Natural killer cell (primary cell): ENCODE measurements around the gene IZUMO4. TPM values are rescaled to one million over a fixed set of nuclear protein-coding genes. Genes with fewer than 3 reads are reported as not detected.
"Not testable (repeated sequence)": the region's sequence is repeated elsewhere in the genome, so short reads cannot be mapped to it uniquely, and the experiment has no call there.

Source experiments
- ATAC-seq, 3 donors: fragments of 150-1000 bp in 2 of 3; fragments of 200-7000 bp in 1 of 3; cut with Tn5 transposase; 1 replicate in 1 of 3; 2 replicates in 2 of 3; pipeline ENCODE4 v1.10.0; 2021; ENCODE audit warnings: mild to moderate bottlenecking in 2 of 3, moderate library complexity in 2 of 3
- DNase-seq, 2 donors: peaks; one replicate each; pipeline versions ENCODE4 v3.0.0 to v3.0.0-alpha.2; 2013 to 2021; ENCODE audit warnings: mixed read lengths in 1 of 2
- H3K27ac ChIP-seq: one replicate; pipeline ENCODE4 v1.5.1; 2013; ENCODE audit warnings: mild to moderate bottlenecking, low read length
- H3K27me3 ChIP-seq: one replicate; pipeline ENCODE4 v1.6.1; 2013; ENCODE audit warnings: low read length; ENCODE audit not compliant: control insufficient read depth, insufficient read depth
- H3K36me3 ChIP-seq: one replicate; pipeline ENCODE4 v1.6.1; 2013; ENCODE audit warnings: low read length; ENCODE audit not compliant: control insufficient read depth, insufficient read depth
- H3K4me1 ChIP-seq: one replicate; pipeline ENCODE4 v1.6.1; 2013; ENCODE audit warnings: low read length; ENCODE audit not compliant: control insufficient read depth, insufficient read depth
- H3K4me3 ChIP-seq: one replicate; pipeline ENCODE4 v1.5.1; 2013; ENCODE audit warnings: low read length
- H3K9me3 ChIP-seq: one replicate; pipeline ENCODE4 v1.6.1; 2013; ENCODE audit warnings: low read length; ENCODE audit not compliant: control insufficient read depth, insufficient read depth
- H3K27ac Mint-ChIP-seq, 2 donors: one replicate each; pipeline ENCODE4 v1.8.0; 2022; ENCODE audit warnings: mild to moderate bottlenecking in 2 of 2, mixed read lengths in 2 of 2, moderate library complexity in 1 of 2
- H3K27me3 Mint-ChIP-seq, 2 donors: one replicate each; pipeline ENCODE4 v1.8.0; 2022; ENCODE audit warnings: low read depth in 2 of 2, mixed read lengths in 2 of 2
- H3K36me3 Mint-ChIP-seq: one replicate; pipeline ENCODE4 v1.8.0; 2022; ENCODE audit warnings: mixed read lengths
- H3K4me1 Mint-ChIP-seq, 2 donors: one replicate each; pipeline ENCODE4 v1.8.0; 2022; ENCODE audit warnings: mixed read lengths in 2 of 2
- H3K4me3 Mint-ChIP-seq: one replicate; pipeline ENCODE4 v1.8.0; 2022; ENCODE audit warnings: mild to moderate bottlenecking, moderate library complexity, mixed read lengths
- H3K9me3 Mint-ChIP-seq, 2 donors: one replicate each; pipeline ENCODE4 v1.8.0; 2022; ENCODE audit warnings: mixed read lengths in 2 of 2
- WGBS: methylation state at CpG from one replicate; pipeline ENCODE4 v1.1.7; 2013; ENCODE audit warnings: missing lambda C conversion rate; ENCODE audit not compliant: insufficient coverage; 5-methylcytosine and 5-hydroxymethylcytosine counted together
- intact Hi-C: fragments of 100-400 bp; cut with micrococcal nuclease; formaldehyde crosslinking; loops from one replicate; pipeline ENCODE4 v1.14.2; 2022
- total RNA-seq, 4 donors: library from RNA; stranded (reverse); fragments of 120-200 nt in 1 of 4; gene quantifications; one replicate each; pipeline versions ENCODE4 v1.2.3 to v1.2.4, GENCODE V29; 2013 to 2022
- TF ChIP-seq, protein P1 (sequence below): fragments of 200-600 bp; IDR thresholded peaks from one replicate; pipeline ENCODE4 v1.8.0; 2022; ENCODE audit warnings: antibody characterized with exemption

Gene IZUMO4
- total RNA-seq, 3 donors from 2014 or later (not counting 1 experiment from before 2014, with no cell fraction given) = 3.3 to 7.6 (median 7.1) TPM

DNA sequence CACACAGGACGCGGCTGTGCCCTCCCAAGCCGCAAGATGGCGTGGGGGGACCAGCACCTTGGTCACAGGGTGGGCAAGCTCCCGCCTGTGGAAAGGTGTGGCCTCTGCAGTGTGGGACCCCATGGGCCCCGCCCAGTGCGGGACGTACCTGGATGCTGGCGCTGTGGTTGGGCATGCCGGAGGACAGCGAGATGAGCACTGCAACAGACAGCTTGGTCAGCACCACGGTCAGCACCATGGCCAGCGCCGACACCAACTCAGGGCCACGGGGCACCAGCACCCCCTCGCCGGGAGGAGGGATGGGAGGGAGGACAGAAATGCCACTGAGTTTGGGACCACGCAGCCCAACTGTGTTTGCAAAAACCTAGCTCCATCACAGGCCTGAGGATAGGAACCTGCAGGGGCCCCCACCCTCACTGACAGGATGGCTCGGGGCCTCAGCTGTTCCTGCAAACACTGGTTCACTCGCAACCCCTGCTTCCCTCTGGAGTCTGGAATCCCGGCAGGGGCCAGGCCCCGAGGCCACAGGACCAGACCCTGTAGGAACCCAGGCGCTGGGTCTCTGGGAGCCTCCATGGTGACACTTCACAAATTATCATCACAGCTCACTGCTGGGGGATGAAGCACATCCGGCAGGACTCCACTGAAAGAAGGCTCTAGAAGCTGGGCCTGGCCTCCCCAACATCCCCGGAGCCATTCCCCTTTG is 27.1 kb downstream of the IZUMO4 start:
- H3K27me3 ChIP-seq = no peaks in the 10 kb centered on the region
- H3K4me1 ChIP-seq = no peaks in the 10 kb centered on the region
- H3K27ac ChIP-seq = no peak overlapping the region
- no peak overlapping the region for H3K4me3 ChIP-seq
- DNase-seq = peak in 1 of 2 donors; percentile 27
- Mint-ChIP-seq H3K27me3 (no peaks in the 10 kb centered on the region), H3K36me3 (no peaks in the 10 kb centered on the region), H3K4me1 (peaks cover 0 to under 1% of the 10 kb centered on the region in 2 donors), H3K4me3 (no peak overlapping the region), H3K27ac (no peak overlapping the region), H3K9me3 (no peaks in the 10 kb centered on the region)
- WGBS = 90% methylated on average over 25 of the region's 25 CpGs
- peaks cover 49% of the 10 kb centered on the region for H3K36me3 ChIP-seq
- H3K9me3 ChIP-seq = no peaks in the 10 kb centered on the region
- TF ChIP-seq, protein P1, sequence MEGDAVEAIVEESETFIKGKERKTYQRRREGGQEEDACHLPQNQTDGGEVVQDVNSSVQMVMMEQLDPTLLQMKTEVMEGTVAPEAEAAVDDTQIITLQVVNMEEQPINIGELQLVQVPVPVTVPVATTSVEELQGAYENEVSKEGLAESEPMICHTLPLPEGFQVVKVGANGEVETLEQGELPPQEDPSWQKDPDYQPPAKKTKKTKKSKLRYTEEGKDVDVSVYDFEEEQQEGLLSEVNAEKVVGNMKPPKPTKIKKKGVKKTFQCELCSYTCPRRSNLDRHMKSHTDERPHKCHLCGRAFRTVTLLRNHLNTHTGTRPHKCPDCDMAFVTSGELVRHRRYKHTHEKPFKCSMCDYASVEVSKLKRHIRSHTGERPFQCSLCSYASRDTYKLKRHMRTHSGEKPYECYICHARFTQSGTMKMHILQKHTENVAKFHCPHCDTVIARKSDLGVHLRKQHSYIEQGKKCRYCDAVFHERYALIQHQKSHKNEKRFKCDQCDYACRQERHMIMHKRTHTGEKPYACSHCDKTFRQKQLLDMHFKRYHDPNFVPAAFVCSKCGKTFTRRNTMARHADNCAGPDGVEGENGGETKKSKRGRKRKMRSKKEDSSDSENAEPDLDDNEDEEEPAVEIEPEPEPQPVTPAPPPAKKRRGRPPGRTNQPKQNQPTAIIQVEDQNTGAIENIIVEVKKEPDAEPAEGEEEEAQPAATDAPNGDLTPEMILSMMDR = no peak
- ATAC-seq = no peak
- intact Hi-C loops = no loop called here

DNA sequence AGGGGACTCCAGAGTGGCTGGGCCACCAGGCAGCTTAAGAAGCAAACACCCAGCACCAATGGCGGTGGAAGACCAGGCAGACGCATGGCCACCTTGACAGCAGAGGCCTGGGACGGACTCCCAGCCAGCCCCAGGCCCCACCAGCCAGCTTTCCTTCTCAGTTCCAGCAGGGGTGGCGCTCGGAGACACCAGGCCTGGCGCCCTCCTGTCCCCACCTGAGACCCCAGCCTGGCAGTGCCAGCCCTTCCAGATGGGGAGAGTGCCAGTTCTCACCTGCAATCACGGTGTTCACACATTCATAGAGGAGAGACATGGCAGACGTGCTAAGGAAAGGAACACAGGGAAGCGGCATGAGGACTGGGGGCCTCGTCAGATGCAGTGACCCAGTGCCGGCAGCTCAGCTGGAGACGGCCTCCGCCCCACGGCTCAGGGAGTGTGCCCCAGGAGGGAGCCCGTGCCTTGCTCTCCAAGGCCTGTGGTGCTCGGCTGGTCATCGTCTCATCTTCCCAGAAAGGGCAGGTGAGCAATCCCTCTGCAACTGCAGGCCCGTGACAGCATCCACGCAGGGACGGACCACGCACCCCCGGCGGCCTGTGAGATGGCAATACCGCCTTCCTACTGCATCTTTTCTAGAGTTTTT is 30.3 kb downstream of the IZUMO4 start:
- WGBS = 97% methylated on average over 24 of the region's 24 CpGs
- Histone ChIP-seq H3K27me3 (no peaks in the 10 kb centered on the region), H3K27ac (no peak overlapping the region), H3K9me3 (no peaks in the 10 kb centered on the region), H3K4me1 (no peaks in the 10 kb centered on the region), H3K4me3 (no peak overlapping the region), H3K36me3 (peaks cover 41% of the 10 kb centered on the region)
- Mint-ChIP-seq H3K9me3 (no peaks in the 10 kb centered on the region), H3K4me1 (no peaks in the 10 kb centered on the region), H3K27ac (no peak overlapping the region), H3K4me3 (no peak overlapping the region), H3K36me3 (no peaks in the 10 kb centered on the region), H3K27me3 (no peaks in the 10 kb centered on the region)
- ATAC-seq (no peak), DNase-seq (no peak)
- intact Hi-C loops = no loop called here
- TF ChIP-seq, protein P1 = no peak

DNA sequence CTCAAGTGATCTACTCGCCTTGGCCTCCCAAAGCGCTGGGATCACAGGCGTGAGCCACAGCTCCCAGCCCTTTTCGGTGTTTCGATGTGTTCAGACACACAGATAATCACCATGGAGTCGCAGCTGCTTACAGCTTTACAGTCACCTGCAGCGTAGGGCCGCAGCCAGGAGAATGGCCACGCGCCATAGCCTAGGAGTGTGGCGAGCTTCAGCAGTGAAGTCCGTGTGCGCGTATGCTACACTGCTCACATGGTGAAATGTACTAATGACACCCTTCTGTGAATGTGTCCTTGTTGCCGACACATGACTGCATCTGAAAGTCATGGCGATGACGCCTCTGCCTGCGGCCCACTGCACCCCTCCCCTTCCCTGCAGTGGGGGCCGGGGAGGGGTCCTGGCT is 31.0 kb downstream of the IZUMO4 start:
- DNase-seq (no peak), ATAC-seq (no peak)
- Histone ChIP-seq H3K27me3 (no peaks in the 10 kb centered on the region), H3K9me3 (no peaks in the 10 kb centered on the region), H3K4me1 (no peaks in the 10 kb centered on the region), H3K4me3 (no peak overlapping the region), H3K36me3 (peaks cover 42% of the 10 kb centered on the region), H3K27ac (no peak overlapping the region)
- WGBS = 94% methylated on average over 19 of the region's 19 CpGs
- H3K4me3 Mint-ChIP-seq = no peak overlapping the region
- H3K27ac Mint-ChIP-seq = no peak overlapping the region
- intact Hi-C loops = no loop called here
- no peaks in the 10 kb centered on the region for H3K36me3 Mint-ChIP-seq
- TF ChIP-seq, protein P1 = no peak
- no peaks in the 10 kb centered on the region for H3K9me3 Mint-ChIP-seq
- no peaks in the 10 kb centered on the region for H3K4me1 Mint-ChIP-seq
- no peaks in the 10 kb centered on the region for H3K27me3 Mint-ChIP-seq

DNA sequence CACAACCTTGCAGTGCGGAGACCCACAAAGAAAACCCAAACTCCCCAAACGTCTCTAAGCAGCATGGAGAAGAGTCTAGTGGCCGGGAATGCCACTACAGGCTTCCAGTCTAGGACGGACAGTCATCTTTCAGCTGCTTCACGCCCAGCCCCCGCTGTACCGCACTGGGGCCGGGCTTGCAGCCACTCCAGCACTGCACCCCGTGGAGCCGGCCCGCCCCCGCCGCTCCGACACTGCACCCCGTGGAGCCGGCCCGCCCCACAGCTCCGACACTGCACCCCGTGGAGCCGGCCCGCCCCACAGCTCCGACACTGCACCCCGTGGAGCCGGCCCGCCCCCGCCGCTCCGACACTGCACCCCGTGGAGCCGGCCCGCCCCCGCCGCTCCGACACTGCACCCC is 31.5 kb downstream of the IZUMO4 start:
- H3K9me3 Mint-ChIP-seq, H3K36me3 Mint-ChIP-seq, H3K4me3 Mint-ChIP-seq, ATAC-seq, H3K4me1 ChIP-seq, H3K9me3 ChIP-seq, H3K27me3 ChIP-seq, intact Hi-C loops, H3K4me3 ChIP-seq, H3K27ac ChIP-seq, H3K27ac Mint-ChIP-seq, H3K27me3 Mint-ChIP-seq, H3K4me1 Mint-ChIP-seq, DNase-seq: not testable (repeated sequence)
- WGBS = 97% methylated on average over 14 of the region's 34 CpGs
- peaks cover 41% of the 10 kb centered on the region for H3K36me3 ChIP-seq
